ENCODE data around the gene SLC39A11.

The SLC39A11 gene

DNA sequence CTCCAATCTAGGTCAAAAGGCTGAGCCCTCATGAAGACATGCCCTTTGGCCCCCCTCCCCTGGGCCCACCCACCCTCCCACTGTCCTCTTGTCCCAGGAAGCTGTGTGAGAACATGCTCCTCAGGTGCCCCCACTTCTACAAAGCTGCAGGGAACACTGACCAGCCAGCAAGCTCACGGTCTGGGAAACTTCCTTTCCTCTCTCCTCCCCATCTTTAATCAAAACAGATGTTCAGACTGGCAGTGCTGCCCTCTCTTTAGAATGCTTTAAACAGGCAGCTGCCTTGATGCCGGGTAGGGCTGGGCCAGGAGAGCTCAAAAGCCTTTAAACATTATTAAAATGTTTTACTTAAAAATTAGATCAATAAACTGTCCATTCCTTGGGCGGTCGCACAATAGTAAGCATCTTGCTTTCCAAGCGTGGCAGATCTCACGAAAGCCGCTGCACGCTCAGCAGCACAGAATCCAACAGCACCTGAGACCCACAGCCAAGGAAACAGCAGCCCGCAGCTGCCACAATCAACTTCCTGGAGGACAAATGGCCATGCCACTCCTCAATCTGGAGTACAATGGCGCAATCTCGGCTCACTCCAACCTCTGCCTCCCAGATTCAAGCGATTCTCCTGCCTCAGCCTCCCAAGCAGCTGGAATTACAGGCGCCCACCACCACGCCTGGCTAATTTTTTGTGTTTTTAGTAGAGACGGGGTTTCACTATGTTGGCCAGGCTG lies 399.2 kb downstream of the SLC39A11 start:
- FAIRE-seq (no peak), DNase-seq (ENCODE audit: insufficient read length, low spot score) (no peak)
- TF ChIP-seq POLR2A (IDR thresholded peaks at IDR 0.05; ENCODE audit: low read depth, low read length) (no peak), POU2F2 (IDR thresholded peaks at IDR 0.05; ENCODE audit: low read depth, low read length) (no peak), TAF1 (IDR thresholded peaks at IDR 0.05; ENCODE audit: low read depth, low read length) (no peak), PAX5 (IDR thresholded peaks at IDR 0.05; ENCODE audit: insufficient read depth, low read length, severe bottlenecking) (no peak), POLR2AphosphoS5 (IDR thresholded peaks at IDR 0.05; ENCODE audit: low read depth, low read length) (no peak), SPI1 (IDR thresholded peaks at IDR 0.05; ENCODE audit: low read depth, low read length) (no peak)

DNA sequence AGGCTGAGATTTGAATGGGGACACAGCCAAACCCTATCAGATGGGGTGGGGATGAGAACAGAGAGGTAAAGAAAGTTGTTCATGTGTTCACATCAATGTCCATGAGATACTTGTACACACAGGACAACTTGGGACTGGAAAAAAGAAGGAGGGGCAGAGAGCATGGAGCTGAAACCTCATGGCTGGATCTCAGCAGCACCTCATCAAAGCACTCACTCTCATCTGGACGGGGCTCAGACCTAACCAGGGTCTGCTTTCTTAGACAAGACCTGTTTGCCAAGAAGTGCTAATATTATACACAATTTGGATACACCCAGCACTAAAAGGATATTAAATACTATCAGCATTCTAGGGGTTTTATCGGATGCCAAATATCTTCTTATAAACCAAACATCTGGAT lies 399.8 kb downstream of the SLC39A11 start:
- FAIRE-seq (no peak), DNase-seq (ENCODE audit: insufficient read length, low spot score) (no peak)
- no peak for TF ChIP-seq PAX5 (IDR thresholded peaks at IDR 0.05; ENCODE audit: insufficient read depth, low read length, severe bottlenecking)
- TF ChIP-seq POU2F2 (IDR thresholded peaks at IDR 0.05; ENCODE audit: low read depth, low read length) = no peak
- TF ChIP-seq POLR2A (IDR thresholded peaks at IDR 0.05; ENCODE audit: low read depth, low read length) = no peak
- TF ChIP-seq SPI1 (IDR thresholded peaks at IDR 0.05; ENCODE audit: low read depth, low read length) = no peak
- no peak for TF ChIP-seq POLR2AphosphoS5 (IDR thresholded peaks at IDR 0.05; ENCODE audit: low read depth, low read length)
- no peak for TF ChIP-seq TAF1 (IDR thresholded peaks at IDR 0.05; ENCODE audit: low read depth, low read length)

DNA sequence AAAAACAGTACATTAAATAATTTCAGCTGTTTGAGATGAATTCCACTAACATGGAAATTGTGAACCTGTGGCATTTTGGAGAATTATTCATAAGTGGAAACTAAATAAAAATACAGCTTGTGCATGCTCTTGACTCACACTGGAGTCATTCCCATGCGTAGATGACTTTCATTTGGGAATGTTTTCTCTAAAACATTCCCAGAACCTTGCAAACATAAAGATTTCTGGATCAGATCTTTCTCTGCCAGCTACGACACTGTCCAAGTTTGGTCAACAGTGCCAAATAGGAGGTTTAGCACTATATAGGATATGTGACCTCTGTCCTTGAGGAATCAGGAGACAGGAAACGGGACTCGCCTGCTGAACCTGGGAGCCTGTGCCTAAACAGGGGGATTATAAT lies 400.9 kb downstream of the SLC39A11 start:
- no peak for FAIRE-seq
- no peak for DNase-seq (ENCODE audit: insufficient read length, low spot score)
- TF ChIP-seq POLR2AphosphoS5 (IDR thresholded peaks at IDR 0.05; ENCODE audit: low read depth, low read length) (no peak), PAX5 (IDR thresholded peaks at IDR 0.05; ENCODE audit: insufficient read depth, low read length, severe bottlenecking) (no peak), POU2F2 (IDR thresholded peaks at IDR 0.05; ENCODE audit: low read depth, low read length) (no peak)

DNA sequence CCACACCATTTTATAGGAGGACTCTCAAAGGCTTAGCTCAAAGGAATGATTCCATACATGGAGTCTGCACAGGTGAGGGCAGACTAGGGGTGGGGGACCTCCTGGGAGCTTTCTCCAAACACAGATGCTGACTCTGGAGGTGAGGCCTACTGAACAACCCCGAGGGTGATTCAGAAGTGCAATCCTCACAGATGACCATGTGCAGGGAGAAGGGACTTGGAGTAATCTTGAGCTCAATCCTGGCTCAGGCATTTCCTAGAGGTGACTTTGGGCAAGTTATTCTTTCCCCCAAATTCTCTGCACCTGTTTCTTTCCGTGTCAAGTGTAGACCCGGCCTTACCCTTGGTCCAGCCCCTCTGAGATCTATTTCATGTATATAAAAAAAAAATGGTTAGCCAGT lies 401.5 kb downstream of the SLC39A11 start:
- no peak for FAIRE-seq
- TF ChIP-seq POLR2AphosphoS5 (IDR thresholded peaks at IDR 0.05; ENCODE audit: low read depth, low read length) = no peak
- TF ChIP-seq POLR2A (IDR thresholded peaks at IDR 0.05; ENCODE audit: low read depth, low read length) = no peak
- no peak for DNase-seq (ENCODE audit: insufficient read length, low spot score)

DNA sequence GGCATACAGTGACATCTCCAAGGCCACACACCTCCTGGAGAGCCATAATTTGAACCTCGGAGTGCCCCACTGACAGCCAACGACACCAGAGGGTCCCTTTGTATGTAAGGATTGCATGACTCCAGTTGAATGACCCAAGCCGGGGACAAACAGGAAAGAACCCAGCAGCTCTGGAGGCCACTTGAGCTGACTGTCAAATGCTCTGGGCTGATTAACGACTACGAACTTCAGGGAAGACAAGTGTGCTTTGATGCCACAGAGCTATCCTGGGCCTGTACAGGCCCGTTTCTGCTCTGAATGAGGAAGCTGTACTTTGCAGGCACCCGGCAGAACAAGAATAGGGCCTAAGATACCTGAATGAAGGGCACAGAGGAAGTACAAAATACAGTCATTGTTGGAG lies 404.6 kb downstream of the SLC39A11 start:
- TF ChIP-seq POU2F2 (IDR thresholded peaks at IDR 0.05; ENCODE audit: low read depth, low read length) = no peak
- no peak for TF ChIP-seq PAX5 (IDR thresholded peaks at IDR 0.05; ENCODE audit: insufficient read depth, low read length, severe bottlenecking)
- TF ChIP-seq POLR2AphosphoS5 (IDR thresholded peaks at IDR 0.05; ENCODE audit: low read depth, low read length) = no peak
- TF ChIP-seq SPI1 (IDR thresholded peaks at IDR 0.05; ENCODE audit: low read depth, low read length) = no peak
- no peak for TF ChIP-seq TAF1 (IDR thresholded peaks at IDR 0.05; ENCODE audit: low read depth, low read length)
- TF ChIP-seq POLR2A (IDR thresholded peaks at IDR 0.05; ENCODE audit: low read depth, low read length) = no peak

DNA sequence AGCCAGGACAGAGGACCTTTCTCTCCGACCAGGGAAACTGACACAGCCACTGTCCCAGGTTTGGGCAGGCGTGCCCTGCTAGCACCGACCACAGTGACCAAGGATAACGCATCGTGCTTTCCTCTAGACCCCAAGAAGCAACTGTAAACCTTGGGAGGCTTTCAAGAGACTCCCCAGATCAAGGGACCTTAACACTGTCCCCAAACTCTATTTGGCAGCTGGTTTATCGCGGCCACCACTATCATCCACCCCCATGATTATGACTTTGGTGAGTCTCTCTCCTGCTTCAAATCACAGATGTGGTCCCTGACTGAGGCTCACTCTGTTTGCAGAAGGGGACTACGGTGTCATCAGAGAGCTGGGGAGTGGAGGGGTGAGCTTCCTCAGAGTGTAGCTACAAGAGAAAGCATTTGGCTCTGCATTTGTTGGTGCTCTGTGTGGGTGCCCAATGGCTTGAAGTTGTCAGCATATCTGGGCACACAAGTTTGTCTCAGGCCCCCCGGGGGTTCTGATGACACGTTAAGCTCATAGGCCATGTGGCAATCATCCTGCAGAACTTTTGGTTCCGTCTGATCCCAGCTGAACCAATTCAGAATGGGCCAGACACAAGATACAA lies 408.0 kb downstream of the SLC39A11 start:
- DNase-seq (ENCODE audit: insufficient read length, low spot score) (no peak), FAIRE-seq (no peak)
- no peak for TF ChIP-seq POLR2AphosphoS5 (IDR thresholded peaks at IDR 0.05; ENCODE audit: low read depth, low read length)
- no peak for TF ChIP-seq POU2F2 (IDR thresholded peaks at IDR 0.05; ENCODE audit: low read depth, low read length)
- no peak for TF ChIP-seq PAX5 (IDR thresholded peaks at IDR 0.05; ENCODE audit: insufficient read depth, low read length, severe bottlenecking)
- TF ChIP-seq TAF1 (IDR thresholded peaks at IDR 0.05; ENCODE audit: low read depth, low read length) = no peak
- no peak for TF ChIP-seq POLR2A (IDR thresholded peaks at IDR 0.05; ENCODE audit: low read depth, low read length)
- TF ChIP-seq SPI1 (IDR thresholded peaks at IDR 0.05; ENCODE audit: low read depth, low read length) = no peak

More for the DNA sequence above, 404.6 kb downstream of the SLC39A11 start:
- DNase-seq (ENCODE audit: insufficient read length, low spot score) (no peak), FAIRE-seq (no peak)

DNA sequence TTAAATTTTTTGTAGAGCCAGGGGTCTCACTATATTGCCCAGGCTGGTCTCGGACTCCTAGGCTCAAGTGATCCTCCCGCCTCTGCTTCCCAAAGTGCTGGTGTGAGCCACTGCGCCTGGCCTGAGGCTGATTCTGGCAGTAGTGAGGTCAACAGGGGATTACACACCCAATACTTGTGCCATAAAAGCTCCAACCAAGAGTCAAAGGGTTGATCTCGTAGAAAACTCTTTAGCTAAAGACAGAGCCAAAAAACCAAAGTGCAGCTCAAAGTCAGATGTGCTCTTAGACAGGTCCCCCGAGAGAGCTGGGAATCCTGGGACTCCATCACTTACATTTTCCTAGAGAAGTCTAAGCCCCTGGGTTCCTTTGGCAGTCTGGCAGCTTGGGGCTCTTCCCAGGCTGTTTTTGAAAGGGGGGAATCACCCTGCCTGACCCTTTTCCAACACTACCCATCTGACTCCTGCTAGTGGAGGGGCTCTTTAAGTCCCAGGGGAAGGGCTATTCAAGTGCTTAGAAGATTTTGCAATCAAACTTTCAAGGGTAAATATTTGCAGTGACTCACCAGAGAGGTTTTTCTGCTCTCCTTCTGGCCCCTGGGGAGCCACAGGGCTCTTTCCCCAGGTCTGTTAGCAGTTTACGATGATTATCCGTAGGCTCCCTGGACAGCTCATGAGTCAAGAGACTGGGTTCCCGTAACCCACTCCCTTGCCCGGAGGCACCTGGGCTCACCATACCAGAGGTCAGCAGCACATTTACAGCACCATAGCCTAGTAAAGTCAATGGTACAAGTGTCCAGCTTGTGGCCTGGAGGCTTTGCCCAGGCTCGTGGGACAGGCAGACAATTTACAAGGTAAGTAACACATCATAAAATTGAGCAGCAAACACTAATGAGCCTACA lies 408.7 kb downstream of the SLC39A11 start:
- DNase-seq (ENCODE audit: insufficient read length, low spot score) (no peak), FAIRE-seq (no peak)
- TF ChIP-seq POLR2A (IDR thresholded peaks at IDR 0.05; ENCODE audit: low read depth, low read length) (no peak), POU2F2 (IDR thresholded peaks at IDR 0.05; ENCODE audit: low read depth, low read length) (no peak), SPI1 (IDR thresholded peaks at IDR 0.05; ENCODE audit: low read depth, low read length) (no peak), TAF1 (IDR thresholded peaks at IDR 0.05; ENCODE audit: low read depth, low read length) (no peak), POLR2AphosphoS5 (IDR thresholded peaks at IDR 0.05; ENCODE audit: low read depth, low read length) (no peak), PAX5 (IDR thresholded peaks at IDR 0.05; ENCODE audit: insufficient read depth, low read length, severe bottlenecking) (no peak)

DNA sequence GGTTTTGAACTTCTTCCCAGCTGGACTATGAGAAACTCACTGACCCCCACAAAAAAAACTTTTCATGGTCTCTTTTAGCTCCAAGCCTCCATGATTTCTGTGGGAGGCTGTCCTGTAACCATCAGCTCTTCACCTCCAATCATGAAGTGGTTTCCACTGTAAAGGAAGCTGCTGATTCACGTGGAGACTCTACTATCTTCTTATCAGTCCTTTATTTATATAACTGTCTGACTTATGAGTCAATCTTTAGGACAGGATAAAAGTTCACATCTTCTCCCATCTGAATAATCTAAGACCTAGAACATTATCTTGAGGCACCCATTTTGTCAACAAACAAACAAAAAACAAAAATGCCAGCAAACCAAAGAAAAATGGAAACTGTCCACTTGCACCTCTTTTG lies 409.9 kb downstream of the SLC39A11 start:
- FAIRE-seq (no peak), DNase-seq (ENCODE audit: insufficient read length, low spot score) (no peak)
- TF ChIP-seq SPI1 (IDR thresholded peaks at IDR 0.05; ENCODE audit: low read depth, low read length) = no peak
- no peak for TF ChIP-seq POU2F2 (IDR thresholded peaks at IDR 0.05; ENCODE audit: low read depth, low read length)
- no peak for TF ChIP-seq PAX5 (IDR thresholded peaks at IDR 0.05; ENCODE audit: insufficient read depth, low read length, severe bottlenecking)
- TF ChIP-seq POLR2A (IDR thresholded peaks at IDR 0.05; ENCODE audit: low read depth, low read length) = no peak
- no peak for TF ChIP-seq TAF1 (IDR thresholded peaks at IDR 0.05; ENCODE audit: low read depth, low read length)

DNA sequence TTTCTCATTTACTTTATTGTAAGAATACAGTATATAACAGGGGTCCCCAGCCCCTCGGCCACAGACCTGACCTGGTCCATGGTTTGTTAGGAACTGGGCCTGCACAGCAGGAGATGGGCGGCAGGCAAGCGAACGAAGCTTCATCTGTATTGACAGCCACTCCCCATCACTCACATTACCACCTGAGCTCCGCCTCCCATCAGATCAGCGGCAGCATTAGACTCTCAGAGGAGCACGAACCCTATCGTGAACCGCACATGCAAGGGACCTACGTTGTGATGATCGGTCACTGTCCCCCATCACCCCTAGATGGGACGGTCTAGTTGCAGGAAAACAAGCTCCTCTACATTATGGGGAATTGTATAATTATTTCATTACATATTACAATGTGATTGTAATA lies 410.6 kb downstream of the SLC39A11 start:
- FAIRE-seq (no peak), DNase-seq (ENCODE audit: insufficient read length, low spot score) (no peak)
- no peak for TF ChIP-seq POU2F2 (IDR thresholded peaks at IDR 0.05; ENCODE audit: low read depth, low read length)
- no peak for TF ChIP-seq PAX5 (IDR thresholded peaks at IDR 0.05; ENCODE audit: insufficient read depth, low read length, severe bottlenecking)
- TF ChIP-seq POLR2AphosphoS5 (IDR thresholded peaks at IDR 0.05; ENCODE audit: low read depth, low read length) = no peak

Measured in GM12891 (cell line).